Measurements from ENCODE around the gene MAN1C1.
"Not testable (repeated sequence)": the region's sequence is repeated elsewhere in the genome, so short reads cannot be mapped to it uniquely, and the experiment has no call there.

The MAN1C1 gene

DNA sequence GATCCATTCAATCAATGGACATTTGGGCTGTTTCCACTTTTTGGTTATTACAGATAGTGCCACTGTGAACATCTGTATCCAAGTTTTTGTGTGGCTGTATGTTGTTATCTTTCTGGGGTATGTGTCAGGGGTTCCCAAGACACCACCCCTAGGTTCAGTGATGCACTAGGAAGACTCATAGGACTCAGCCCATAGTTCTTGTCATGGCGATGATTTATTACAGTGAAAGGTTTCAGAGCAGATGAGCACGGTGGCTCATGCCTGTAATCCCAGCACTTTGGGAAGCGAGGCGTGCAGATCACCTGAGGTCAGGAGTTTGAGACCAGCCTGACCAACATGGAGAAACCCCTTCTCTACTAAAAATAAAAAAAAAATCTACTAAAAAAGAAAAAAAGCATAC is 64.1 kb downstream of the MAN1C1 start:
- DNase-seq (ENCODE audit: low read depth in 2 of 2) = no peak

DNA sequence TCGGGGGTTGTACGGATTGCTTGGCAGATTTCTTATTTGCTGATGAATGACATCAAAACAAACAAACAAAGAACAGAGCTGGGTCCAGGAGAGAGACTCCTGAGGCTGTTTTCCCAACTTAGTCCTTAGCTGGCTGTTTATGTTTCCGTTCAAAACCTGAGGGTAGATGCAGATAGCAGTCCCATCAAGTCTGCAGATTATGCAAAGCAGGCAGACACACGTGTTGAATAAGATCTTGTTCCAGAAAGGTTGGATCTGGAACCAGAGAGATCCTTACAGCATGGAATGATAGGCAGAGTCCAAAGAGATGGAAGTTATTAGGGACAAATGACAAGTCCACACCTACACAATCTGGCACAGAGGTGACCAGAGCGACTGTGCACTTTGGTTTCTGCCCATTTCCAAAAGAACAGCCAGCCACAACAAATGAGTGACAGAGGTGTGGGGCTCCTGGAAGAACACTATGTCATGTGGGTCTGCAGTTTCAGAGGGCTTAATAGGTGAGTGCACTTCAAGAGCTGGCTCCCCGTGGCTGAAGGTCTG is 65.5 kb downstream of the MAN1C1 start:
- no peak for DNase-seq (ENCODE audit: low read depth in 2 of 2)

DNA sequence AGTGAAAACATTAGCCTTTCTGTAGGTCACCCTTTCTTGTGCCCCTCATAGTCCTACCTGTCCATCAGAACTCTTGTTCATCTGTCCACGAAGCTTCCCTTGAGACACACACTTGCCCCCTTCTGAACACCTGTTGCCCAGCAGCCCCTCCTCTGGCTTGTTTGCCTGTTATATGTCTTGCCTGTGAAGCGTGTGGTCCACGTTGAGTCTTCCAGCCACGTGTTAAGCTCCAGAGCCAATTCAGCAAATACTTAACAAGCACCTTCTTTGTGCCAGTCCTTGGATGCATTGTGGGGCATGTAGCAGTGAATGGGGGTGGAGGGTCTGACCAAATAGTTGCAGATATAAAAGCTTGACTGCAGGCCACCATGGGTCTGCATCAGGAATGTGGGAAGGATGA is 66.6 kb downstream of the MAN1C1 start:
- no peak for DNase-seq (ENCODE audit: low read depth in 2 of 2)

DNA sequence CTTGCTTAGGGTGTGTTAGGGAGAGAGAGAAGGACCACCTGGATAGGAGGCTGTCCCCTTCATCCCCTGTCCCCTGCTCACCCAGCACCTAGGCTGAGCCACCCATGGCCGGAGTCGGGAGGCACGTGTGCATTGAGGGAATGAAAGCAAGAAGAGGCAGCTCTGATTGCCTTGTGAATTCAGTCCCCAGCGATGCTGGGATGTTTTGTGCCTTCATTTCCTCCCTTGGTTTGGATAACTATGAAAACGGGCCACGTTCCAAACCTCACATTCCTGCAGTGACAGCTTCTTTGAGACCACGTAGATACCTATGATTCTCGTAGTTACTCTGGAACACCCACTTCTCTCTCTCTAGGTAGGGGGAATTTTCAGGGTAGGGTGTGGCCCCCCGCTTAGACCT is 67.1 kb downstream of the MAN1C1 start:
- DNase-seq (ENCODE audit: low read depth in 2 of 2) = no peak

DNA sequence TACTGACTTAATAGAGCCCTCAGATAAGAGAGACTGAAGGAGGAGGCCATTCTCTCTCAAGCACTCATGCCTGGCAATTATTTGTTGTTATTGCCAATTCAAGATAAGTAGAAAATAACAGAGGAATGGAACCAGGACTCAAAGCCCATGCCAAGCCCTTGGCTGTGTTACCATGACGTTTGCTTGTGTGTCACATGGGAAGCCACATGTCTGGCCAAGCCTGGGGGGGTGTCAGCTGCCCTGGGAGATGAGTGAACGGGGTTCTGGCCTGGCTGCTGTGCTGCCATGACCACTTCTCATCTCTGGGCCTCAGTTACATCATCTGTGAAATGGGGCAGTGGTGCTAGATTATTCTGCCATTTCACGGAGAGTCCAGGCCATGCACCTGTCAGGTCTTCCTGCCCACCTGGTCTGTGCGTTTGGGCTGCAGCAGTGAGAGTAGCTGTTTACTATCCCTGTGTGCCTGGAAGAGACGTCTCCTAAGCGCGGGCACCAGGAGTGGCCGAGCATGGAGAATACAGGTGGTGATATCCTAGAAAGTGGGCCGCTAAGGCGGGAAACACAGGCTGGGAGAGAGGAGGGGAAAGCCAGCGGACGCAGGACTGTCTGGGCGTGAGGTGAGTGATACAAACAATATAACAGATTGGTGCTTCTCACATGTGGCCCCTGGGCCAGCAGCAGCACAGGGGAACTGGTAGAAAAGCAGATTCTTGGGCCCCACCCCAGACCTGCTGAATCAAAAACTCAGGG is 67.8 kb downstream of the MAN1C1 start:
- DNase-seq (ENCODE audit: low read depth in 2 of 2) = no peak

DNA sequence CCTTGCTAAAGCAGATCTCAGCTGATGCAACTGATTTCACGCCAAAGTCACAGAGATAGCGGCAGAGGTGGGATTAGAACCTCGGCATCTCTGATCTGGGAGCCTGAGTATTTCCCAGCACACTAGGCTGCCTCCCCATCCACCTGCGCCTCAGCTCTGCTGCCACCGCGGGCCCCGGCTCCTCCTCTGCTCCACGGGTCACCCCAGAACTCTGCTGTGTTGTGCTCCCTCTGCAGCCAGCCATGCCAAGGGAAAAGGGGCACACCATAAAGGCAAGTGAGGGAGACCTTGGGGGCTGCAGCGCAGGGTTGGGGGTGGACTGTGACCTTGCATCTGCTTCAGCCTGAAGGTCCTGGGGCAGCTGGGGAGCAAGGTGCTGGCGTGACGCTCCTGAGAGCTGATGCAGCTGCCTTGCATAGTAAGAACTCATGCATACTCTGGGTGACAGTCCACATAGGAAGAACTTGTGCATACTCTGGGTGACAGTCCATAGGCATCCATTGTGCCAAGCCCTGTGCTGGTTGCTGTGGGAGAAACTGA is 68.7 kb downstream of the MAN1C1 start:
- no peak for DNase-seq (ENCODE audit: low read depth in 2 of 2)

DNA sequence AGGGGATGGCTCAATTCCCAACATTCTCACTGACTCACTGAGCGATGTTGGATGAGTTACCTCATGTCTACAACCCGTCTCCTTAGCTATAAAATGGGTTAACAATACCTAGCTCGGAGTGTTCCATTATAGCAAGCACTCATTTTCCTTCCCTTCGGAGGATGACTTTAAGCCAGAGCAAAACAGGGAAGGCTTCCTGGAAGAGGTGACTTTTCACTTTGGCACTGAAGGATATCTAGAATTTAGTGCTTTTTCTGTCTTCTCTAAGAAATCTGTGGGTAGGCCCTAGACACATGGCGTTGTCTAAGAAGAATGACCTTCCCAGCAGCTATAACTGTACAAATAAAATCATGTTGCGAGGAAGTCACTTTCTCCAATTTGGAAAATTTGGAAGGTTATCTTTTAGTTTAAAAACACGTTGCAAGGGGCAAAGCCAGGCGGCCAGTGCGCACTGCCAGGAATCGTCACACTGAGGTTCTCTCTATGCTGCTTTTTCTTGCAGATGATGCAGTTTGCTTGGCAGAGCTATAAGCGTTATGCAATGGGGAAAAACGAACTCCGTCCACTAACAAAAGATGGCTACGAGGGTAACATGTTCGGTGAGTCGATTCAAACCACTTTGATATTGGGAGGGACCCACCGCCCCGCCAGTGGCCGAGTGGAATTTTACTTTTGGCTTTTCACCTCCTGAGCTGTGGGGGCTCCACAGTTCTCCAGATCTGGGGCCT is 69.5 kb downstream of the MAN1C1 start:
- DNase-seq (ENCODE audit: low read depth in 2 of 2) = no peak

DNA sequence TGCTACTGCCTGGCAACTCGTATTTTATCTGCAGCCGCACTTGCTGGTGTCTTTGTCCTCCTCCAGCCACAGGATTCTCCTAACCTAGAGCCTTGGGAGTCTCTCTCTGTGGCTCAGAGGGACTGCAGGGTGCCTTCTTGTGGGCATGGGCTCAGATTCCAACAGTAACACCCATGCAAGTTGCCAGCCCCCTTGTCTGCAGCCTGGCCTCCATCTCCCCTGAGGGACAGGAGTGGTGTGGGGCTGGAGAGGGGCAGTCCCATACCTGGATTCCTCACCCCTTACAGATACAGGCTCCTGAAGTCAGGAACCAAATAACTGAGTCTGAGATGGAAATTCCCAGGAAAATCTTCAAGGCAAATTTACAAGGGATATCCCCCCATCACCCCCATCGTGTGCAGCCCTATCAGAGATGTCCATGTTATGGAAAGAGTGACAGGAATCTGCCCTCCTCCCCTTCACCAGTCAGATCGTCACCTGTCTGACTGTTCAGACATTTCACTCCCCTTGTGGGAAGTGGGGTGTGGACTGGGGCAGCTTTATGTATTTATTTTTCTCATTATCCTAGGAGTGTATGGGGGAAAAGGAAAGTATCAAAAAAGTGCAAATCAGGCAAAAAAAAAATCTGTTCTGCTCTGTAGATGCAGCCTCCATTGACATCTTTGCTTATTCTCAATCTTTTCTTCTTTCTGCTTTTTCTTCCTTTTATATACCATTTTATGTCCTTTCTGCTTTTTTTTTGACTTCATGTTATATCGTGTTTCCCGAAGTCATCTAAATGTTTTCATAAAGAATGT is 70.8 kb downstream of the MAN1C1 start:
- no peak for DNase-seq (ENCODE audit: low read depth in 2 of 2)

DNA sequence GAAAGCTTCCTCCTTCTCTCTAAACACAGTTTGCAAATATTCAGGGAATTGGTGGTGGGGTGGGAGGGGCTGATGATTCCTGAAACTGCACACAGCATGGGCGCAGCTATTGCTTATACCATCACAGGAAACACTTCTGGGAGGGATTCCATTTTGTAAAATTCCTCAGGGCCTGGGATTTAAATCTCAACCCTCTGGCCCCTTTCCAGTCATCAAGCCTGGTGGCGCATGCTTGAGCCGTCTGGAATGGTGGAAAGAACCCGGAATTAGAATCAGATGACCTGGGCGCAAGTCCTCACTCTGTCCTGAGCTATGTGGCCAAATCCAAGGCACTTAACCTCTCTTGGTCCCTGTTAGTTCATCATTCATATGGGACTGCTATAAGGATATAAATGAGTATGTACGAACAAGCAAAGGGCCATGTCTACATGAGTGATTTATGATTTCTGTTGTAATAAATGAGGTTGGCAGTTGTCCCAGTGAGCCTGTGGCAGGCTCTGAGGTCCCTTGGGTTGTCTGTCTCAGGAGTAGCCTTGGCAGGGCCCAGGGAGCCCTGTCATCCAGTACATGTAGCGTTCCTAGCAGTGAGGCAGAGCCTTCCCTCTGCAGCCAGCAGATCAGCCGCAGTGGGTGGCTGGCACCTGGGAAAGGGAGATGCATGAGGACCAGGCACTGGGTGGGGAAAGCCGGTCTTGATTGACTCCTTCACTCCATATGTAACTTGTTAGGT is 72.0 kb downstream of the MAN1C1 start:
- DNase-seq (ENCODE audit: low read depth in 2 of 2) = no peak

DNA sequence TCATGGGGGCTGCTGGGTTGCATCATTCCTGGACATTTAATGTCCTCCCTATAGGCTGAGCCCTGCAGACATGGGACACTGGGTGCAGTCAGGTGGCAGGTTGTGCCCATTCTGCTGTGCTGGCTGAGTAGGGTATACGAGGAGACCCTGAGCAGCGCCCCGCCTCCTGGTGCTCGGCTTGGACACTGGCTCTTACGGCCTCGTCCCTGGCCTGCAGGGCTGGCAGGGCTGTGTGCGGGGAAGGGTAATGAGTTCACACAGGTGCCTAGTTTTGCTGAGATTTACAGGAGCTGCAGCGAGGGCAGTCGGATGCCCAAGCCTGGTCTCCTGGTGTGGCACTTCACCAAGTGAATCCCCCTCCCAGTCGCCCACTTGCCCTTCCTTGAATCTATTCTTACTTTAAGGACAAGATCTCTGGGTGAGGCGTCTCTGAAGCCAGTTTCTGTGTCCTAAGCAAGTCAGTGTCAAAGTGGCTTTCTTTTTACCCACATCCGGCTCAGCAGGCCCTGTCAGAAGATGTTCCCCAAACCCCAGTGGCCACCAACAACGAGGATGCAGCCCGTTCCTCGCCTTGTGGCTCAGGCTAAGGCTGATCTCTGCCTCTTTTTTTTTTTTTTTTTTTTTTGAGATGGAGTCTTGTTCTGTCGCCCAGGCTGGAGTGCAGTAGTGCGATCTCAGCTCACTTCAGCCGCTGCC is 73.2 kb downstream of the MAN1C1 start:
- DNase-seq (ENCODE audit: low read depth in 2 of 2) = no peak

DNA sequence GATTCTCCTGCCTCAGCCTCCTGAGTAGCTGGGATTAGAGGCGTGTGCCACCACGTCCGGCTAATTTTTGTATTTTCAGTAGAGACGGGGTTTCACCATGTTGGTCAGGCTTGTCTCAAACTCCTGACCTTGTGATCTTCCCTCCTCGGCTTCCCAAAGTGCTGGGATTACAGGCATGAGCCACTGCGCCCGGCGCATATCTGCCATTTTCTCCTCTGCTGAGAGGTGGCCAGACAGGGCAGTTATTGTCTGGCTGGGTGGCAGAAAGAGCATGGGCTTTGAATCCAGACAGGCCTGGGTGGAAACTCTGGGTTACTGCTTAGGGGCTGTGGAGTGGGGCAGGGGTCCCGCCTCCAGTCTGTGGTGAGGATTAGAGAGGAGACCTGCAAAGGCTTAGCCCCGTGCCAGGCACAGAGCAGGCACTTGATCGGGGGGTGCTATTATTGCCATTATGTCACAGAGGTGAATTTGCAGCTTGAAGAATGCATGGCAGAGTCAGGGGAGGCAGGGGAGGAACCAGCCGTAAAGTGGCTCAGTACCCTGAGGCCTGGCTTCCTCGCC is 73.9 kb downstream of the MAN1C1 start:
- no peak for DNase-seq (ENCODE audit: low read depth in 2 of 2)

DNA sequence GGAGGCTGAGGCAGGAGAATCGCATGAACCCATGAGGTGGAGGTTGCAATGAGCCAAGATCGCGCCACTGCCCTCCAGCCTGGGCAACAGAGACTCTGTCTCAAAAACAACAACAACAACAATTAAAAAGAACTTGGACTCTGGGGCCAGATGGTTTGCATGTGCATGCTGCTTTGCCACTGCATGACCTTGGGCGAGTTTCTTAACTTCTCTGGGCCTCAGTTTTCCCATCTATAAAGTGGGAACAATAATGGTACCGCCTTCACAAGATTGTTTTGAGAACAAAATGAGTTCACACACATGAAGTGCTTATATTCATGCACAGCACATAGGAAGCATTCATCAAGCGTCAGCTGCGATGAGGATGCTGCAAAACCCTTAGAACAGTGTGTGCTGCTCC is 74.6 kb downstream of the MAN1C1 start:
- no peak for DNase-seq (ENCODE audit: low read depth in 2 of 2)

DNA sequence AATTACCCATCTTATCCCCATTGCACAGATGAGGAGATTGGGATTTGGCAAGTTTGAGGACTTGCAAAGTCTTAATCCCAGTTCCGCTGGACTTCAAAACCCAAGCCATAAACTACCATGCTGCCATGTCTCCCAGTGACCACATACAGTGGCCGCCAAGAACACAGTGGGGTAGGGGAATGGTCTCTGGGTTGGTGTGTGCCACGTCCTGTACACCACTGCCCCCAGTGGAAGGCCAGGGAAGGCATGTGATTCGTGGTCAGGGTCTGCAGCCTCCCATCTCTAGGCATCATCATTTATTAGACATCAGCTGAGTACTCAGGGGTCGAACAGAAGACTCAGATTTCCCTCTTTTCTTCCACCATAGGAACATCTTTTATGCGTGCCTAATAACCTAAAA is 76.0 kb downstream of the MAN1C1 start:
- peak in 1 of 2 donors; percentile 22 for DNase-seq (ENCODE audit: low read depth in 2 of 2)

DNA sequence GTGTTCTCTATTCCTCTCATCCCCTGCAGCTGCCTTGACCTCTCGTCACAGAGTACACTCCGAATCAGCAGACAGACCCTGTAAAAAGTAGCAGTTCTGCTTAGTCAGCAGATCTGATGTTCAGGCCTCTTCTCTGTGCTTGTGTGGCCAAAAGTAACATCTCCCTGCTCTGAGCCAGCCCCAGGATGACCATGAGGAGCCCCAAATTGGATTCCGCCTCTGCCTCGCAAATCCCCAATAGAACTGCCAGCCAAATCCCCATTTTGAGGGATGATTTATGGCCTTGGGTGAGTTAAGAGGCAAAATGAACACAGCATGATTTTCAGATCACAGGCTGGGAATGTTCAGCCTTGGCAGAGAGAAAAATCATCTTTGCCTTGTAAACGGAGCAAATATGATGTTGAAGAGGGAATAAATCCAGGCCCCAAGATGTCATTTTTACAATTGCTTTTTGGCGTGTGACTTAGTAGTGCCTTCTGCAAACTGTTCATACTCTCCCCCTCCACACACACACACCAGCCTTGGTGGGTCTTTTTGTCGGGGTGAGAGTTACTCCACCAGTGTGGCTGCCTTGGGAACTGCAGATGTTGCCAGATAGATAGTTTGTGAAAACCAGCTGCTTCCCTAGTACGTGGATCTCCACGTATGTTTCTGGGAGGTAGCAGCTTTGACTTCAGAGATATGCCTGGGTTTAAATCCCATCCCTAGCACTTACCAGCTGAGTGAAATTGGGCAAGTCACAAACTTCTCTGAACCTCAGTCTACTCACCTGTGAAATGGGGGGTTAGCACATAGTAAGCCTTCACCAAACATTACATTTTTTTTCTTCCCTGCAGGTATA is 77.8 kb downstream of the MAN1C1 start:
- DNase-seq (ENCODE audit: low read depth in 2 of 2) = no peak

DNA sequence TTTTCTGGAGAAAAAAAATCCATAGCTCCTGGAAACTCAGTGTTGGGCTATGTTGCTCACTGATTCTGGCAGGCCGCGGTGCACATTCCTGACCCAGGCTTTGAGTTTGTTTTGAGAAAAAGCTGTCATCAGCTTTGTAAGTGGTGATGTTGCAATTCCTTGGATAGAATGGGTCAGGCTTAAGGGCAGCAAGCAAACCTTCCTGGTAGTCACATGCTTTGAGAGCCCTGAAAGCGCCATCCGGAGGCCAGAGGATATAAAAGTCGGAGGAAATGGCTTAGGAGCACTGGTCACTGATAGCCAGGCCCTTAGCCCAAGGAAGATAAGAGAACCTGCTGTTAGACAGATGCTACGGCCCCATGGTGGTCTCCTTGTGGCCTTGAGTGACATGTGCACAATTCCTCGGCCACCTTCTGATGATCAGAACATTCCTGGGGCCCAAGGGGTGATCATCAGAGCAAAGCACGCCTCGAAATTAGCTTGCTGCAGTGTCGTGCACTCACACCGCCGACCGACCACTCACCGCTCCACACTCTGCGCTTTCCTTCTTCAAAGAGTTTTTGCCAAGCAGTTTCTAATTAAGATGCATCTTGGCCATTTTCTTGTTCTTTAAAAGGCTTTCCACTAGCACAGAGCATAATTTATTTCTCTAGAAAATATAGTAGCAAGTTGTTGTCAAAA is 78.6 kb downstream of the MAN1C1 start:
- no peak for DNase-seq (ENCODE audit: low read depth in 2 of 2)

DNA sequence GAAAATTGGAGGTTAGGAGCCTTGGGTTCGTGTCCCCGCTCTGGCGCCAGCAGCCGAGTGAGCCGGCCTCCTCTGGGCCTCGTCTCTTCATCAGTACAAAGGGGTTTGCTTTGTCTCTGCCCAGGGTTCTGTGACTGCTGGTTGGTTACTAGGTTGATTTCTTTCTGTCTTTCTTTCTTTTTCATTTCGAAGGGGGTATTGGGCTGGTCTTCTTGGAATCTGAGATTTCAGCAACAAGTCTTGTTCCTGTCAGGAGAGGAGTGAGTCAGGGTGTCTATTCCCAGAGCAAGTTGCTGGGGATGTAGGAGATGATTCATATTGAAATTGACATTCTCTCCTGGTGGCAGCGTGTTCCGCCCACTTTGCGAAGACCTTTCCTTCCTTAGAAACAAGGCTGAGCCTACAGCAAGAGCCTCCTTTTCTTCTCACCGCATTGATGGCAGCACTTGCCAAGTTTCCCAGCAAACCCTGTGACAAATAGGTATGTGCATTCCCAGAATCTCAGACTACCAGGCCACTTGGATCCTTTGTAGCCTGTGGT is 79.2 kb downstream of the MAN1C1 start:
- no peak for DNase-seq (ENCODE audit: low read depth in 2 of 2)

DNA sequence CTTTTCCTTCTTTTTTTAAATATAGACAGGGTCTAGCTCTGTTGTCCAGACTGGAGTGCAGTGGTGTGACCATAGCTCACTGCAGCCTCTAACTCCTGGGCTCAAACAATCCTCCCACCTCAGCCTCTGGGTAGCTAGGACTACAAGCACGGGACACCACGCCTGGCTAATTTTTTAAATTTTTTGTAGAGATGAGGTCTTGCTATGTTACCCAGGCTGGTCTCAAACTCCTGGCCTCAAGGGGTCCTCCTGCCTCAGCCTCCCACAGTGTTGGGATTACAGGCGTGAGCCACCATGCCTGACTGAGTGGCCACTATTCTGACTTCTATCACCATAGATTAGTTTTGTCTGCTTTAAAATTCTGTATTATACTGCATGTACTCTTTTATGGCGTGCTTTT is 80.1 kb downstream of the MAN1C1 start:
- DNase-seq (ENCODE audit: low read depth in 2 of 2) = not testable (repeated sequence)

DNA sequence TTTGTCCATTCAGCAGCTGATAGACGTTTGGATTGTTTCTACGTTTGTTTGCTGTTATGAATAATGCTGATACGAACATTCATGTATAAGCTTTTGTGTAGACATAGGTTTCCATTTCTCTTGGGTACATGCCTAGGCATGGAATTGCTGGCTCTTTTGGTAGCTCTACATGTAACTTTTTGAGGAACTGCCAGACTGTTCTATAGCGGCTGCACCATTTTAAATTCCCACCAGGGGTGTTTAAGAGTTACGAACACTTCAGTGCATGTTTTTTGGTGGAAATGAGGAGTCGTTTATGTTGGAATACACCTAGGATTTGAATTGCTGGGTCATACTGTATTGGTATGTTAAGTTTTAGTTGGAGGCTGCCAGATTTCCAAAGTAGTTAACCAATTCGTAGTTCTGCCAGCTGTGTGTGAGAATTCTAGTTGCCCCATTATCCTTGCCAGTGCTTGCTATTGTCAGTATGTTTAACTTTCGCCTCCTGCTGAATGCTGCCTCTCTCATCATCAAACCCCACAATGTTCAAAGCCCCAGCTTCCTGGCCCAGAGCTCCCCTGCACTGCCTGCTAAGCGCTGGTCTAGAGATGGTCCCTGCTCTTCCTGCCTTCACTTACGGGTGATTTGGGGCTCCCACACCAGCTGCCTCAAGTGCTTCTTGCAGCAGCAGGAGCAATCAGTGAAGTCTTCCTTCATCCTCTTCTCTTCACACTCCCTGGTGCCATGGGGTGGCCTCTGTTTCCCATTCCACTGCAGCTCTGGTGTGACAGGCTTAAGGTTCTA is 81.0 kb downstream of the MAN1C1 start:
- no peak for DNase-seq (ENCODE audit: low read depth in 2 of 2)

All from stimulated activated CD4-positive, alpha-beta T cell treated with anti-CD3 and anti-CD28 coated beads, Interleukin-1b, Interleukin-23, amount 100 ng/mL, for 4 hours (primary cell).